GM13976 (cell line): ENCODE results near the gene PARP16.

Experiments used
- DNase-seq: peaks from one replicate; pipeline ENCODE4 v3.0.0; 2012; ENCODE audit warnings: low spot score
- in situ Hi-C: fragments of 300-500 bp; cut with MboI; formaldehyde crosslinking; loops from one replicate; pipeline ENCODE4 v1.12.0; 2022; ENCODE audit warnings: low sequenced_read_pairs, mixed read lengths, inconsistent platforms; ENCODE audit not compliant: unreplicated experiment
- TF ChIP-seq, protein P1 (sequence below): IDR thresholded peaks from 2 replicates; pipeline ENCODE4 v1.5.1; 2012; ENCODE audit warnings: borderline replicate concordance, mild to moderate bottlenecking; ENCODE audit not compliant: insufficient read depth; ENCODE audit errors: extremely low read depth, missing control alignments, control extremely low read depth

PARP16 gene

GRCh38 chr15:65268411-65268810, 18.3 kb downstream of the PARP16 start:
- in situ Hi-C loops, result no loop called here
- TF ChIP-seq, protein P1, sequence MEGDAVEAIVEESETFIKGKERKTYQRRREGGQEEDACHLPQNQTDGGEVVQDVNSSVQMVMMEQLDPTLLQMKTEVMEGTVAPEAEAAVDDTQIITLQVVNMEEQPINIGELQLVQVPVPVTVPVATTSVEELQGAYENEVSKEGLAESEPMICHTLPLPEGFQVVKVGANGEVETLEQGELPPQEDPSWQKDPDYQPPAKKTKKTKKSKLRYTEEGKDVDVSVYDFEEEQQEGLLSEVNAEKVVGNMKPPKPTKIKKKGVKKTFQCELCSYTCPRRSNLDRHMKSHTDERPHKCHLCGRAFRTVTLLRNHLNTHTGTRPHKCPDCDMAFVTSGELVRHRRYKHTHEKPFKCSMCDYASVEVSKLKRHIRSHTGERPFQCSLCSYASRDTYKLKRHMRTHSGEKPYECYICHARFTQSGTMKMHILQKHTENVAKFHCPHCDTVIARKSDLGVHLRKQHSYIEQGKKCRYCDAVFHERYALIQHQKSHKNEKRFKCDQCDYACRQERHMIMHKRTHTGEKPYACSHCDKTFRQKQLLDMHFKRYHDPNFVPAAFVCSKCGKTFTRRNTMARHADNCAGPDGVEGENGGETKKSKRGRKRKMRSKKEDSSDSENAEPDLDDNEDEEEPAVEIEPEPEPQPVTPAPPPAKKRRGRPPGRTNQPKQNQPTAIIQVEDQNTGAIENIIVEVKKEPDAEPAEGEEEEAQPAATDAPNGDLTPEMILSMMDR, result no peak
- DNase-seq, result no peak

DNA sequence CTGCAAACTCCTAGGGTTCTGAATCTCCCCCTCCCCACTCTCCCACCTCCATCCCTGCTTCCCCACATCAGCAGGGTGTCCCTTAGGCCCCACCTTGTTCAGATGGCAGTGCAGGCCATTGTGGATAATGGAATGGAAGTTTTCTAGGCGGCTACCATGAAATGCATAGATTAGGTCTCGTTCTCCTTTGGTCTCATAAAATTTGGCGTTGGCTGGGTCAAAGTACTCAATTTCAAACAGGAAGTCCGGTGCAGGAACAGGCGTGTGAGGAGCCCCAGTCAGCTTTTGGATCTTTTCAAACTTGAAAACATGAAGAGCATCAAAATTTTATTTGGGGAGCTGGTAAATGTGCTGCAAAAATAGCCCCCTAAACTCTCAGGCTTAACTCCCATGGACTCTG, 20.2 kb downstream of the PARP16 start:
- TF ChIP-seq, protein P1, result no peak
- DNase-seq, result no peak
- in situ Hi-C loops, result no loop called here

DNA sequence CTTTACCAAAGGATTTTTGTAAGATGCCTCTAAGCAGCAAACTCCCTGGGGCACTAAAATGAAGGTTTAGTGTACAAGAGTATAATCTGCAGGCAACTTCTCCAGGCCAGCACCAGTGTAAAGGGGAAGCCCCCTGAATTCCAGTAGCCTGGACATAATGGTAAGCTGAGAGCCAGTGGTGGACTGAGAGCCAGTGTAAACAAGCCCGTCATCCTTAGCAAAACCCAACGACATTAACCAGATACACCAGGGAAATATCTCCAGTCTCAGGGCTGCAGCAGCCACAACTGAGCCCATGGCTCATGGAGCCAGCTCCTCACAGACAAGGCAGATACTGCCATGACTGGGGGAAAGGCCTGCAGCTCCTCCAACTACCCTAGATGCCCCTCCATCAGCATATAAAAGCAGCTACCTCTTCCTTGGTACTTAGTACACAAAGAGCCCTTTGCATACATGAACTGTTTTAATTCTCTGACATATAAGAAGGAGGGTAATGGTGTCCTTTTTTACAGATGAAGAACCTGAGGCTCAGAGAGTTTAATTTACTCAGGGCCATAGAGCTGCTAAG, 21.7 kb downstream of the PARP16 start:
- in situ Hi-C loops, result no loop called here
- TF ChIP-seq, protein P1, result no peak

DNA sequence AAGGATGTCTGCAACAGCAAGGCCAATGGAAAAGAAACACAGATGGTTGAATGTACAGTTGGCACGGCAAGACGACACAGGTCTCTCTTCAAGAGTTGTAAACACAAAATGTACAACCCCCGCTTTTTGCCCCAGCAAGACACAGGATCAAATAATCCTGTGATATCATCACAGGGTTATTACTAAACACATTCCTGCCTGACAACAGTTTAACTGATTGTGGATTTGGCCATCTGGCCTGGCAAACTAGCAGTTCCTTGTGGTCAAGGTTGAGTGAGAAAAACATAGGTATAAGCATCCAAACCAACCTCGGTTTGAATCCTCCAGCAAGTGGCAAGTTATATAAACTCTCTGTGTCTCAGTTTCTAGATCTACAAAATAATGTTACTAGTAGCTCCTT, 23.4 kb downstream of the PARP16 start:
- TF ChIP-seq, protein P1, result no peak
- in situ Hi-C loops, result no loop called here
- no peak for DNase-seq

More for the DNA sequence above, 21.7 kb downstream of the PARP16 start:
- no peak for DNase-seq

GRCh38 chr15:65260968-65261367, 25.7 kb downstream of the PARP16 start:
- DNase-seq, result no peak
- TF ChIP-seq, protein P1, result no peak
- in situ Hi-C loops, result no loop called here

DNA sequence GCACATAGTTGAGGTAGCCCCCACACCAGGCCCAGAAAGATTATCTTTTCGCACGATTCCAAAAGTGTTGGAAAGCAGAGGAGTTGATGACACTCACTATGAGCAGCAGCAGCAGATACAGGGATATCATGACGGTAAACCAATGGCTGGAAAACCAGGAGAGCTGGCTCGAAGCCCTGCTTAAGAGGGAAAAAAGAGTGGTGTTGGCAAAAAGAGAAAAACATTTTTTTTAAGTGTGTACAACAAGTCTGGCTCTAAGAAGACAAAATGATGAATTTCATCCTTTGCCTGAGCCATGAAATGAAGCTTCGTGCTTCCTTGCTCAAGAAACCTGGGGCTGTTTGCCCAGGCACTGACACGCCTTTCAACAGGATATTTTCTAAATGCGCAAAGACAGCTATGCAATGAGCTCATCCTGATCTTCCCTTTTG, 27.3 kb downstream of the PARP16 start:
- TF ChIP-seq, protein P1, result no peak
- DNase-seq, result no peak
- in situ Hi-C loops, result no loop called here
